CD4-positive, alpha-beta T cell (primary cell): ENCODE measurements around the gene SMIM5. TPM values are rescaled to one million over a fixed set of nuclear protein-coding genes. Genes with fewer than 3 reads are reported as not detected.
A peak's percentile ranks its signal among the peaks of the same experiment; 100 is the strongest.

Experiments
- ATAC-seq: fragments of 200-7000 bp; cut with Tn5 transposase; one replicate; pipeline ENCODE4 v1.10.0; 2022; ENCODE audit warnings: mild to moderate bottlenecking; ENCODE audit not compliant: poor library complexity
- CTCF ChIA-PET: fragments of 350-600 bp; sonication (Branson Sonifier 250); formaldehyde crosslinking; loops from one replicate; lab custom pipeline; 2021; ENCODE audit warnings: antibody characterized with exemption, inconsistent platforms; lab: Charles Lee
- POLR2A ChIA-PET: fragments of 350-600 bp; sonication (Branson Sonifier 250); formaldehyde crosslinking; loops from one replicate; lab custom pipeline; 2021; ENCODE audit warnings: antibody characterized with exemption, inconsistent platforms; lab: Charles Lee
- DNase-seq, 14 experiments: peaks; one replicate each; pipeline ENCODE4 v3.0.0-alpha.2; 2013 to 2020; ENCODE audit warnings: mixed read lengths in 2 of 14
- H3K27ac ChIP-seq, 2 donors: one replicate each; pipeline versions ENCODE4 v1.5.1 to v1.7.0; 2013; ENCODE audit warnings: low read length in 2 of 2, low read depth in 1 of 2, mild to moderate bottlenecking in 1 of 2
- H3K27me3 ChIP-seq, 2 experiments: 1 replicate in 1 of 2; 2 replicates in 1 of 2; pipeline versions ENCODE4 v1.6.1 to v1.7.0; 2013; ENCODE audit warnings: low read length in 2 of 2, control low read depth in 1 of 2, mild to moderate bottlenecking in 1 of 2, moderate library complexity in 1 of 2; ENCODE audit not compliant: insufficient read depth in 2 of 2, control insufficient read depth in 1 of 2
- H3K36me3 ChIP-seq: one replicate; pipeline ENCODE4 v1.6.1; 2013; ENCODE audit warnings: low read length, control low read depth; ENCODE audit not compliant: insufficient read depth
- H3K4me1 ChIP-seq: one replicate; pipeline ENCODE4 v1.6.1; 2013; ENCODE audit warnings: low read length, control low read depth; ENCODE audit not compliant: insufficient read depth
- H3K4me3 ChIP-seq: one replicate; pipeline ENCODE4 v1.5.1; 2013; ENCODE audit warnings: mild to moderate bottlenecking, low read length, moderate library complexity
- H3K9me3 ChIP-seq, 2 experiments: 1 replicate in 1 of 2; 2 replicates in 1 of 2; pipeline versions ENCODE4 v1.6.1 to v1.7.0; 2013; ENCODE audit warnings: low read length in 2 of 2, mild to moderate bottlenecking in 2 of 2, control low read depth in 1 of 2, moderate library complexity in 1 of 2; ENCODE audit not compliant: control insufficient read depth in 1 of 2, insufficient read depth in 1 of 2
- H3K27ac Mint-ChIP-seq: one replicate; pipeline ENCODE4 v1.8.0; 2020; ENCODE audit warnings: mixed read lengths
- H3K27me3 Mint-ChIP-seq: one replicate; pipeline ENCODE4 v1.8.0; 2021; ENCODE audit warnings: mixed read lengths
- H3K36me3 Mint-ChIP-seq: one replicate; pipeline ENCODE4 v1.8.0; 2021; ENCODE audit warnings: low read depth, mixed read lengths
- H3K4me1 Mint-ChIP-seq: one replicate; pipeline ENCODE4 v1.8.0; 2021; ENCODE audit warnings: low read depth, mixed read lengths
- H3K4me3 Mint-ChIP-seq: one replicate; pipeline ENCODE4 v1.8.0; 2020; ENCODE audit warnings: mild to moderate bottlenecking, mixed read lengths
- H3K9me3 Mint-ChIP-seq: one replicate; pipeline ENCODE4 v1.8.0; 2020; ENCODE audit warnings: mixed read lengths
- CTCF ChIP-seq: fragments of 200-600 bp; IDR thresholded peaks from one replicate; pipeline ENCODE4 v1.8.0; 2022; ENCODE audit warnings: antibody characterized with exemption, mild to moderate bottlenecking
- intact Hi-C, 2 experiments: fragments of 100-400 bp; cut with DNase I in 1 of 2; cut with micrococcal nuclease in 1 of 2; formaldehyde crosslinking; loops; one replicate each; pipeline versions ENCODE4 v1.15.1 to v1.9.0; 2023 to 2025; cut with DNase I, micrococcal nuclease
- total RNA-seq, 174 experiments: library from RNA in 2 of 174; stranded (reverse) in 2 of 174; gene quantifications; one replicate each; pipeline ENCODE4 v1.2.3 and lab custom pipeline; 2021 to 2026

SMIM5 gene
- total RNA-seq, 2 experiments from 2014 or later = 0.75 to 1.3 TPM

GRCh38 chr17:75604034-75604695 lies 29.1 kb upstream of the SMIM5 start:
- Mint-ChIP-seq H3K27ac (no peak overlapping the region), H3K36me3 (no peaks in the 10 kb centered on the region), H3K9me3 (no peaks in the 10 kb centered on the region), H3K27me3 (no peaks in the 10 kb centered on the region), H3K4me1 (no peaks in the 10 kb centered on the region), H3K4me3 (no peak overlapping the region)
- POLR2A ChIA-PET = no interaction called here
- H3K27me3 ChIP-seq = no peaks in the 10 kb centered on the region
- ATAC-seq (no peak), DNase-seq (peak in 1 of 14 experiments; percentile 19)
- no peak for TF ChIP-seq CTCF
- intact Hi-C loops = no loop called here
- no peak overlapping the region for H3K4me3 ChIP-seq
- CTCF ChIA-PET = no interaction called here
- H3K9me3 ChIP-seq = no peaks in the 10 kb centered on the region
- H3K27ac ChIP-seq = no peak overlapping the region
- peaks cover 4% of the 10 kb centered on the region for H3K4me1 ChIP-seq
- H3K36me3 ChIP-seq = no peaks in the 10 kb centered on the region

DNA sequence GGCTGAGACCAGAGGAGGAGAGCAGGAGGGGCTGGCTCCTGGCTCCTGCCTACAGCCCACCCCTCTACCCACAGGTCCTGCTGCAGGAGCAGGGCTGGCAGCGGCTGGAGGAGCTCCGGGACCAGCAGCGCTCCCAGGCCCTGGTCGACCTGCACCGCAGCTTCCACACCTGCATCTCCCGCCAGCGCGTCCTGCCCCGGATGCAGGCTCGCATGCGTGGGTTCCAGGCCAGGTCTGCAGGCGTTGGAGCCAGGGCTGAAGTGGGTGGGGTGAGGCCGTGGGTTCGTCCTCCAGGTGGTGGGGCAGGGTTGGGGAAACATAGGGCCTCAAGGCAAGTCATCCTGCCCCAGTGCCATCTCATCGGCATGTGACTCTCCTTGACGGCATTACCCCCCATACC lies 27.4 kb upstream of the SMIM5 start:
- Histone ChIP-seq H3K9me3 (no peaks in the 10 kb centered on the region), H3K4me3 (no peak overlapping the region), H3K27me3 (no peaks in the 10 kb centered on the region), H3K4me1 (peaks cover 4% of the 10 kb centered on the region), H3K36me3 (no peaks in the 10 kb centered on the region), H3K27ac (no peak overlapping the region)
- POLR2A ChIA-PET = no interaction called here
- ATAC-seq (no peak), DNase-seq (no peak)
- H3K4me1 Mint-ChIP-seq = no peaks in the 10 kb centered on the region
- intact Hi-C loops = no loop called here
- no peak overlapping the region for H3K4me3 Mint-ChIP-seq
- no peak overlapping the region for H3K27ac Mint-ChIP-seq
- no peaks in the 10 kb centered on the region for H3K27me3 Mint-ChIP-seq
- no peaks in the 10 kb centered on the region for H3K36me3 Mint-ChIP-seq
- H3K9me3 Mint-ChIP-seq = no peaks in the 10 kb centered on the region
- TF ChIP-seq CTCF = no peak
- CTCF ChIA-PET = no interaction called here

- Histone ChIP-seq H3K4me3 (no peak overlapping the region), H3K27me3 (no peaks in the 10 kb centered on the region), H3K4me1 (peaks cover 4% of the 10 kb centered on the region), H3K36me3 (no peaks in the 10 kb centered on the region), H3K27ac (no peak overlapping the region), H3K9me3 (no peaks in the 10 kb centered on the region)
- ATAC-seq (no peak), DNase-seq (no peak)
- ChIA-PET POLR2A (no interaction called here), CTCF (no interaction called here)
- H3K27me3 Mint-ChIP-seq = no peaks in the 10 kb centered on the region
- no peak overlapping the region for H3K4me3 Mint-ChIP-seq
- intact Hi-C loops = no loop called here
- H3K4me1 Mint-ChIP-seq = no peaks in the 10 kb centered on the region
- H3K36me3 Mint-ChIP-seq = no peaks in the 10 kb centered on the region
- TF ChIP-seq CTCF = no peak
- no peaks in the 10 kb centered on the region for H3K9me3 Mint-ChIP-seq
- H3K27ac Mint-ChIP-seq = no peak overlapping the region
Observed at GRCh38 chr17:75607086-75607485, 26.1 kb upstream of the SMIM5 start.
